Ishikawa (cell line): ENCODE data around the gene PLA1A.

ENCODE experiments used
- CEBPB ChIP-seq: IDR thresholded peaks from 2 replicates; pipeline ENCODE4 v1.6.1; 2012
- TAF1 ChIP-seq: IDR thresholded peaks from 2 replicates; pipeline ENCODE4 v1.6.1; 2012; ENCODE audit warnings: low read depth, mild to moderate bottlenecking
- TCF12 ChIP-seq: IDR thresholded peaks from 2 replicates; pipeline ENCODE4 v1.6.1; 2012; ENCODE audit warnings: low read depth
- TEAD4 ChIP-seq: IDR thresholded peaks from 2 replicates; pipeline ENCODE4 v1.6.1; 2012
- YY1 ChIP-seq: IDR thresholded peaks from 2 replicates; pipeline ENCODE4 v1.6.1; 2012; ENCODE audit warnings: low read depth

Gene PLA1A

GRCh38 chr3:119677641-119677934 lies 79.9 kb downstream of the PLA1A start:
- no peak for TF ChIP-seq TAF1
- TF ChIP-seq TEAD4, result no peak
- no peak for TF ChIP-seq CEBPB
- TF ChIP-seq TCF12, result no peak
- TF ChIP-seq YY1, result no peak
